Measurements from ENCODE around the gene SERBP1. TPM values are rescaled to one million over a fixed set of nuclear protein-coding genes. Genes with fewer than 3 reads are reported as not detected.

The SERBP1 gene
- total and polyA plus RNA-seq, 2 of the 8 experiments (the other 6 are each of a cell fraction or from before 2014, with no cell fraction given) = 229 to 536 TPM

DNA sequence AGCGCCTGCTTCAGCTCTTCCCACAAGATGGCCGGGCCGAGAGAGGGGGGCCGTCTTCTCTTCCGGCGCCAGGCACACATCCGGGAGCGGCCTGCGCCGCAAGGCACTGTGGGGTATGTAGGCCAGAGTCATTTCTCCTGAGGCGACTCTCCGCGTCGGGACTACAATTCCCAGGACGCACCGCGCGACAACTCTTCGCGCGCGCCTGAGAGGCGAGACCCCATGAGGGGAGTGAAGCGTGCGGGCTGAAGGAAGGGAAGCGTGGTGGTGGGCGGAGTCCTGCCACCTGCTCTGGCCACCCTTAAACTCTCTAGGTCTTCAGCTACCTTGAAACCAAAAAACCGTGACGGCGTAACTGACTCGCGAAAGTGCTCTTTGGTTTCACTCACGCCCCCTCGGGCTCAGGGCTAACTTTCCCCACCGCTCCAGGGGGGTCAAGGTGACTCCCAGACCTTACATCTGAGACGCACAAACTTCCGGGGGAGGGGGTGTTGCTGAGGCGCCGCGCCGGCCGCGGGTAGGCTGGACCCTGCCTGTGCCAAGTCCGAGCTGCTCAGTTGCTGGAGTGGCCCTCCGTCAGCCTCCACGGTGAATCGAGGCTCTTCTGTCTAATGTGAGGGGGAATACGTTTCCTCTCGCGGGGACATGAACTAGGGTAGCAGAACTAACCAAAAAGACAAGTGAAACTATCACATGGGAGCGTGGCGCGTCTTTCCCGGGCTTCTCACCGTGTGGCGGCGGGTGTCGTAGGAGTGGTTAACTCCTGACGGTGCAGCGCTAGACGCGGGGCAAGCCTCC, at the start of gene SERBP1 (continued):
- TF ChIP-seq CREB1 (IDR thresholded peaks at IDR 0.05) = peak; percentile 82
- no peak for TF ChIP-seq SP1 (IDR thresholded peaks at IDR 0.05; ENCODE audit: low read depth, low read length)
- no peak; a peak in 1 of 4 replicates for TF ChIP-seq RAD21 (IDR thresholded peaks at IDR 0.05 in 1 of 2, conservative IDR thresholded peaks at IDR 0.05 in 1 of 2; ENCODE audit: low read depth in 2 of 2, low read length in 2 of 2)
- TF ChIP-seq SIN3A (conservative IDR thresholded peaks at IDR 0.05 in 1 of 2, IDR thresholded peaks at IDR 0.05 in 1 of 2; ENCODE audit: low read depth in 1 of 2, low read length in 2 of 2) = peak; percentile 71 to 79; a peak in 2 of 4 replicates
- no peak for TF ChIP-seq BACH1 (IDR thresholded peaks at IDR 0.05; ENCODE audit: low read length)
- TF ChIP-seq KDM5A (IDR thresholded peaks at IDR 0.05; ENCODE audit: low read length) = no peak
- peak; percentile 58 to 74 for TF ChIP-seq POLR2A (IDR thresholded peaks at IDR 0.05; ENCODE audit: control extremely low read depth in 1 of 2, low read depth in 2 of 2, low read length in 2 of 2)
- TF ChIP-seq NRF1 (IDR thresholded peaks at IDR 0.05; ENCODE audit: low read depth, low read length) = no peak
- peak; percentile 78; the same call in 1 of the 2 replicates for TF ChIP-seq RBBP5 (IDR thresholded peaks at IDR 0.05; ENCODE audit: borderline replicate concordance, low read depth, low read length)
- TF ChIP-seq ASH2L (IDR thresholded peaks at IDR 0.05; ENCODE audit: low read length) = peak; percentile 97
- peak; percentile 95 for TF ChIP-seq YY1 (IDR thresholded peaks at IDR 0.05; ENCODE audit: low read depth, low read length)
- TF ChIP-seq MAFK (IDR thresholded peaks at IDR 0.05; ENCODE audit: low read depth, low read length) = no peak
- TF ChIP-seq TAF7 (optimal IDR thresholded peaks at IDR 0.05; ENCODE audit: borderline replicate concordance, low read depth, low read length) = peak; percentile 53
- TF ChIP-seq SIRT6 (IDR thresholded peaks at IDR 0.05; ENCODE audit: low read length) = no peak
- peak; percentile 83; the same call in 1 of the 2 replicates for TF ChIP-seq GABPA (IDR thresholded peaks at IDR 0.05; ENCODE audit: borderline replicate concordance, insufficient read depth, low read length)
- TF ChIP-seq SP4 (IDR thresholded peaks at IDR 0.05; ENCODE audit: low read length) = no peak
- no peak for TF ChIP-seq JUND (IDR thresholded peaks at IDR 0.05; ENCODE audit: low read length)
